Spleen (tissue), 11 donors: ENCODE results near the gene TRIM28. TPM values are rescaled to one million over a fixed set of nuclear protein-coding genes. Genes with fewer than 3 reads are reported as not detected.

ENCODE experiments used
- DNase-seq: peaks from one replicate; pipeline ENCODE4 v3.0.0-alpha.2; 2020
- H3K27ac ChIP-seq, 8 donors: fragments of 200-600 bp; sonication (generic) in 7 of 8; 1 replicate in 4 of 8; 2 replicates in 4 of 8; pipeline versions ENCODE4 v1.5.0 to v1.8.0; 2016 to 2021; ENCODE audit warnings: inconsistent platforms in 4 of 8, mild to moderate bottlenecking in 4 of 8, moderate library complexity in 1 of 8
- H3K27me3 ChIP-seq, 7 donors: fragments of 200-600 bp; sonication (generic) in 6 of 7; replicated peaks in 1 of 7; 1 replicate in 4 of 7; 2 replicates in 3 of 7; pipeline versions ENCODE4 v1.5.0 to v1.8.0; 2016 to 2021; ENCODE audit warnings: inconsistent platforms in 3 of 7, mild to moderate bottlenecking in 1 of 7
- H3K36me3 ChIP-seq, 6 donors: fragments of 200-600 bp; sonication (generic) in 5 of 6; 1 replicate in 4 of 6; 2 replicates in 2 of 6; pipeline versions ENCODE4 v1.5.0 to v1.8.0; 2016 to 2021; ENCODE audit warnings: inconsistent platforms in 2 of 6
- H3K4me1 ChIP-seq, 6 donors: fragments of 200-600 bp; sonication (generic) in 5 of 6; 1 replicate in 3 of 6; 2 replicates in 3 of 6; pipeline versions ENCODE4 v1.5.0 to v1.8.0; 2016 to 2021; ENCODE audit warnings: inconsistent platforms in 3 of 6
- H3K4me3 ChIP-seq, 8 donors: fragments of 200-600 bp; sonication (generic) in 7 of 8; 1 replicate in 4 of 8; 2 replicates in 4 of 8; pipeline versions ENCODE4 v1.5.0 to v1.8.0; 2016 to 2021; ENCODE audit warnings: inconsistent platforms in 4 of 8, mild to moderate bottlenecking in 4 of 8, moderate library complexity in 2 of 8
- H3K9me3 ChIP-seq, 8 donors: fragments of 200-600 bp; sonication (generic) in 7 of 8; 1 replicate in 4 of 8; 2 replicates in 4 of 8; pipeline versions ENCODE4 v1.5.0 to v1.8.0; 2016 to 2021; ENCODE audit warnings: inconsistent platforms in 4 of 8
- CTCF ChIP-seq, 11 experiments: fragments of 200-600 bp in 7 of 11; fragments of 450-650 bp in 4 of 11; sonication (generic) in 4 of 11; IDR thresholded peaks in 8 of 11; conservative IDR thresholded peaks in 3 of 11; 1 replicate in 7 of 11; 2 replicates in 4 of 11; pipeline versions ENCODE4 v1.4.0 to v1.8.0; 2016 to 2021; ENCODE audit warnings: antibody characterized with exemption in 11 of 11, inconsistent platforms in 4 of 11, mild to moderate bottlenecking in 1 of 11
- POLR2A ChIP-seq, 3 donors: fragments of 450-650 bp; IDR thresholded peaks; one replicate each; pipeline ENCODE4 v1.5.1; 2017; ENCODE audit warnings: antibody characterized with exemption in 3 of 3, mild to moderate bottlenecking in 1 of 3
- POLR2AphosphoS5 ChIP-seq, 3 donors: sonication (generic); formaldehyde crosslinking; IDR thresholded peaks; one replicate each; pipeline ENCODE4 v1.5.1; 2017; ENCODE audit warnings: antibody characterized with exemption in 3 of 3
- WGBS, 5 donors: extraction: QIAGEN DNeasy Blood & Tissue Kit in 3 of 5; methylation state at CpG; one replicate each; pipeline versions ENCODE4 v1.1.5 to v1.1.7; 2013 to 2018; 5-methylcytosine and 5-hydroxymethylcytosine counted together
- intact Hi-C: fragments of 100-400 bp; cut with DNase I; formaldehyde crosslinking; loops from one replicate; pipeline ENCODE4 v1.15.0; 2023; ENCODE audit warnings: low total_unique reads
- microRNA-seq, 3 donors: library from miRNA; unstranded; fragments of <30 nt; microRNA quantifications; one replicate each; pipeline versions ENCODE4 to v1.1.0, GENCODE V29; 2019 to 2020
- polyA plus RNA-seq, 3 donors: library from polyadenylated mRNA; stranded (reverse); fragments of 200-250 nt; gene quantifications; one replicate each; pipeline ENCODE4 v1.2.1, GENCODE V29; 2013
- small RNA-seq, 4 donors: library from RNA; depleted of rRNA; stranded (forward); fragments of <200 nt; gene quantifications; one replicate each; pipeline ENCODE3, GENCODE V24; 2016
- total RNA-seq, 7 donors: library from RNA; depleted of rRNA in 3 of 7; stranded (reverse); fragments of >200 nt in 3 of 7; fragmentation: NEBNext Ultra II Directional in 4 of 7; extraction: Animal tissue kit (Norgen Biotek cat#: 25700) in 4 of 7; gene quantifications; one replicate each; pipeline versions ENCODE4 v1.1.0 to v1.2.1, GENCODE V29; 2016 to 2021
- donor health status: healthy with polysubstance abuse.
- donor health status: DM: no; HTN: no; CAD: no; lungs with moderate emphysema.
- donor health status: DM: no; HTN: no; CAD: no.
- donor health status: Bipolar disorder and iron deficiency.
- donor health status: healthy.
- donor health status: DM: no; HTN: no; CAD: no.
- donor health status: DM: yes; HTN: yes; CAD: no.

TRIM28 gene
- total and polyA plus RNA-seq, 10 donors, result 181 to 294 (median 232) TPM

- Histone ChIP-seq H3K9me3 (no peaks in the 10 kb centered on the region), H3K4me3 (no peak overlapping the region), H3K36me3 (peaks cover 0 to 34% (median 24%) of the 10 kb centered on the region in 6 donors), H3K4me1 (peaks cover 0 to 8% (median 3%) of the 10 kb centered on the region in 6 donors), H3K27ac (no peak overlapping the region), H3K27me3 (no peaks in the 10 kb centered on the region)
- intact Hi-C loops, result no loop called here
- WGBS, 5 donors, result 80 to 97% (median 94%) methylated on average over 1 to 4 of the region's 4 CpGs
- TF ChIP-seq POLR2A (IDR thresholded peaks at IDR 0.05) (no peak), POLR2AphosphoS5 (IDR thresholded peaks at IDR 0.05) (no peak), CTCF (IDR thresholded peaks at IDR 0.05 in 8 of 11, conservative IDR thresholded peaks at IDR 0.05 in 3 of 11) (no peak)
- no peak for DNase-seq
These were observed 42.4 kb downstream of the TRIM28 start for GRCh38 chr19:58586133-58586765.

Small RNAs within 50 kb of the gene (microRNA-seq; reads per million reads assigned to microRNA genes)
- 0 to 0.70 (median 0.36) reads per million in 3 donors for gene MIR6807

Small RNAs within 50 kb of the gene (small RNA-seq; reads per million reads assigned to genes)
- 0 reads per million in 4 donors for gene MIR6807
- gene RN7SL525P, result 0 reads per million in 4 donors

Other genes with a start within 250 kb of the TRIM28 start
- gene ERVK3-1, start 238.7 kb upstream of the TRIM28 start, total RNA-seq, result 10 to 100 TPM; 35.0 to 62.5 (median 44.7) TPM
- gene ERVK3-1, start 238.7 kb upstream of the TRIM28 start, polyA plus RNA-seq, result 10 to 100 TPM; 34.0 to 48.8 (median 39.1) TPM
- 1 to 10 TPM; 2.7 to 3.9 (median 3.0) TPM for gene ZSCAN22, start 217.1 kb upstream of the TRIM28 start, total RNA-seq
- gene ZSCAN22, start 217.1 kb upstream of the TRIM28 start, polyA plus RNA-seq, result under 1 TPM; 0.48 to 0.86 (median 0.55) TPM
- gene A1BG, start 190.6 kb upstream of the TRIM28 start, total RNA-seq, result 10 to 100 TPM; 10.8 to 49.9 (median 14.2) TPM
- gene A1BG, start 190.6 kb upstream of the TRIM28 start, polyA plus RNA-seq, result 10 to 100 TPM; 39.4 to 76.5 (median 73.8) TPM
- gene ZNF497, start 181.3 kb upstream of the TRIM28 start, total RNA-seq, result 1 to 10 TPM in 5 of 7 donors, under 1 TPM in 2; 0.44 to 3.0 (median 1.3) TPM
- under 1 TPM; 0.59 to 0.74 (median 0.61) TPM for gene ZNF497, start 181.3 kb upstream of the TRIM28 start, polyA plus RNA-seq
- gene ZNF837, start 163.0 kb upstream of the TRIM28 start, total RNA-seq, result 1 to 10 TPM; 2.2 to 6.1 (median 3.2) TPM
- 1 to 10 TPM; 3.2 to 4.4 (median 3.2) TPM for gene ZNF837, start 163.0 kb upstream of the TRIM28 start, polyA plus RNA-seq
- 1,000 to 10,000 TPM in 4 of 7 donors, 100 to 1,000 TPM in 3; 712 to 1,400 (median 1,083) TPM for gene RPS5, start 156.8 kb upstream of the TRIM28 start, total RNA-seq
- gene RPS5, start 156.8 kb upstream of the TRIM28 start, polyA plus RNA-seq, result 1,000 to 10,000 TPM; 1,850 to 2,466 (median 2,373) TPM
- not detected for gene RNF225, start 148.4 kb upstream of the TRIM28 start, total RNA-seq
- not detected for gene RNF225, start 148.4 kb upstream of the TRIM28 start, polyA plus RNA-seq
- 10 to 100 TPM in 3 of 7 donors, 1 to 10 TPM in 4; 6.7 to 11.2 (median 9.4) TPM for gene ZNF584, start 135.4 kb upstream of the TRIM28 start, total RNA-seq
- 1 to 10 TPM; 2.3 to 3.4 (median 2.5) TPM for gene ZNF584, start 135.4 kb upstream of the TRIM28 start, polyA plus RNA-seq
- 10 to 100 TPM in 2 of 7 donors, 1 to 10 TPM in 5; 4.2 to 10.9 (median 6.6) TPM for gene ZNF132, start 103.9 kb upstream of the TRIM28 start, total RNA-seq
- gene ZNF132, start 103.9 kb upstream of the TRIM28 start, polyA plus RNA-seq, result 1 to 10 TPM in 2 of 3 donors, under 1 TPM in 1; 0.96 to 1.1 (median 1.0) TPM
- 10 to 100 TPM in 2 of 7 donors, 1 to 10 TPM in 5; 7.3 to 12.5 (median 8.3) TPM for gene ZNF324B, start 92.4 kb upstream of the TRIM28 start, total RNA-seq
- 1 to 10 TPM in 2 of 3 donors, under 1 TPM in 1; 0.98 to 3.3 (median 1.5) TPM for gene ZNF324B, start 92.4 kb upstream of the TRIM28 start, polyA plus RNA-seq
- 10 to 100 TPM; 11.0 to 19.8 (median 14.2) TPM for gene ZNF324, start 77.0 kb upstream of the TRIM28 start, total RNA-seq
- 1 to 10 TPM; 1.5 to 4.6 (median 2.1) TPM for gene ZNF324, start 77.0 kb upstream of the TRIM28 start, polyA plus RNA-seq
- gene ZNF446, start 67.7 kb upstream of the TRIM28 start, total RNA-seq, result 10 to 100 TPM in 6 of 7 donors, 1 to 10 TPM in 1; 9.8 to 18.8 (median 11.3) TPM
- gene ZNF446, start 67.7 kb upstream of the TRIM28 start, polyA plus RNA-seq, result 10 to 100 TPM in 2 of 3 donors, 1 to 10 TPM in 1; 7.1 to 13.2 (median 12.6) TPM
- 10 to 100 TPM in 1 of 7 donors, 1 to 10 TPM in 6; 6.0 to 12.3 (median 7.2) TPM for gene SLC27A5, start 32.1 kb upstream of the TRIM28 start, total RNA-seq
- 10 to 100 TPM; 14.0 to 26.8 (median 14.9) TPM for gene SLC27A5, start 32.1 kb upstream of the TRIM28 start, polyA plus RNA-seq
- gene ZBTB45, start 24.3 kb upstream of the TRIM28 start, total RNA-seq, result 10 to 100 TPM; 11.1 to 16.0 (median 13.0) TPM
- gene ZBTB45, start 24.3 kb upstream of the TRIM28 start, polyA plus RNA-seq, result 1 to 10 TPM; 4.0 to 8.8 (median 4.4) TPM
- gene CHMP2A, start 11.0 kb downstream of the TRIM28 start, total RNA-seq, result 100 to 1,000 TPM in 3 of 7 donors, 10 to 100 TPM in 4; 79.9 to 115 (median 89.9) TPM
- gene CHMP2A, start 11.0 kb downstream of the TRIM28 start, polyA plus RNA-seq, result 100 to 1,000 TPM; 112 to 124 (median 121) TPM
- 10 to 100 TPM; 19.1 to 66.9 (median 44.0) TPM for gene UBE2M, start 14.5 kb downstream of the TRIM28 start, total RNA-seq
- gene UBE2M, start 14.5 kb downstream of the TRIM28 start, polyA plus RNA-seq, result 10 to 100 TPM; 33.2 to 47.3 (median 36.9) TPM
- 10 to 100 TPM; 27.7 to 41.6 (median 35.7) TPM for gene MZF1, start 29.3 kb downstream of the TRIM28 start, total RNA-seq
- 10 to 100 TPM; 13.2 to 23.0 (median 20.6) TPM for gene MZF1, start 29.3 kb downstream of the TRIM28 start, polyA plus RNA-seq